ENCODE results near the gene BMP2K.

DNA sequence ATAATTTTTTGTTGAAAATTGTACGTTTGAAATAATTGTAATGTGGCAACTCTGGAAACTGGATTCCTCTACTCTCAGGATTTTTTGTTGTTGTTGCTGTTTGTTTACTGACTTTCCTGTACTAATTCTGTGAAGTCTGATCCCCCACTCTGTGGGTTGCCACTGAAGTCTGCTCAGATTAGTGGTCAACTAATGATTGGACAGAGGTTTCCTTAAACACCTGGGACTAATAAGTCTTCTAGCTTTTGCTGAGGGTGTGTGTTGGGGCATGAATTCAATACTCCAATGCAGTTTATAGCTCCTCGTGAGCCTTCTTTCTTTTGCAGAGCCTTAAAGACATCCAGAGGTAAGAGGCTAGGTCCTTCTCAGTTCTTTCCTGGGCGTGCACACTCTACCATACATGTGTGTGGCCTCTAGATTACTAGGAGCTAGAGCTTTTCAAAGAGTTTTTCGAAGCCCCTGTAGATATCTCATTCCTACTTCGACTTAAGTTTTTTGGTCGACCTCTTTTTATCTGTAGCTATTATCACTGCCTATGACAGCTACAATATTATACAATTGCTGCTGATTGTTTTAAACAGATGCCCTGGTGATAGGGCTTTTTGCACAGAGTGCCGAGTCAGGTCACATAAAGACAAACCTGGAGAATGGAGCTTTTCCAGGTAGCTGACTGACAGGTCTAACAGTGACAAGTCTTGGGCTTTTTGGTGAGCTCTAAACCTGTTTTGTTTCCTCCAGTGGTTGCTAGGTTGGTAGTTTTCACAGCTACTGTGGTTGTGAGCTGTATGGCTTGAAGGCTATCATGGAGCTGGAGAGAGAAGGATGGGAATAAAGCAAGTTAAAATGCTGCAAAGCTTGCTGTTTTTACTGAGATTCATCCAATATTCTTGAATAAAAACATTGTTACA lies 34.0 kb downstream of the BMP2K start:
- TF ChIP-seq CHD2 (IDR thresholded peaks at IDR 0.05; ENCODE audit: low read length, partially characterized antibody) (no peak), SREBF2 (IDR thresholded peaks at IDR 0.05) (no peak), JUN (IDR thresholded peaks at IDR 0.05) (no peak)
- TF ChIP-seq, protein P1, sequence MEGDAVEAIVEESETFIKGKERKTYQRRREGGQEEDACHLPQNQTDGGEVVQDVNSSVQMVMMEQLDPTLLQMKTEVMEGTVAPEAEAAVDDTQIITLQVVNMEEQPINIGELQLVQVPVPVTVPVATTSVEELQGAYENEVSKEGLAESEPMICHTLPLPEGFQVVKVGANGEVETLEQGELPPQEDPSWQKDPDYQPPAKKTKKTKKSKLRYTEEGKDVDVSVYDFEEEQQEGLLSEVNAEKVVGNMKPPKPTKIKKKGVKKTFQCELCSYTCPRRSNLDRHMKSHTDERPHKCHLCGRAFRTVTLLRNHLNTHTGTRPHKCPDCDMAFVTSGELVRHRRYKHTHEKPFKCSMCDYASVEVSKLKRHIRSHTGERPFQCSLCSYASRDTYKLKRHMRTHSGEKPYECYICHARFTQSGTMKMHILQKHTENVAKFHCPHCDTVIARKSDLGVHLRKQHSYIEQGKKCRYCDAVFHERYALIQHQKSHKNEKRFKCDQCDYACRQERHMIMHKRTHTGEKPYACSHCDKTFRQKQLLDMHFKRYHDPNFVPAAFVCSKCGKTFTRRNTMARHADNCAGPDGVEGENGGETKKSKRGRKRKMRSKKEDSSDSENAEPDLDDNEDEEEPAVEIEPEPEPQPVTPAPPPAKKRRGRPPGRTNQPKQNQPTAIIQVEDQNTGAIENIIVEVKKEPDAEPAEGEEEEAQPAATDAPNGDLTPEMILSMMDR (IDR thresholded peaks at IDR 0.05), result no peak

Measured in A549 (cell line).